ENCODE measurements around the gene ATG16L2.
"Not testable (repeated sequence)": the region's sequence is repeated elsewhere in the genome, so short reads cannot be mapped to it uniquely, and the experiment has no call there.

Gene ATG16L2

DNA sequence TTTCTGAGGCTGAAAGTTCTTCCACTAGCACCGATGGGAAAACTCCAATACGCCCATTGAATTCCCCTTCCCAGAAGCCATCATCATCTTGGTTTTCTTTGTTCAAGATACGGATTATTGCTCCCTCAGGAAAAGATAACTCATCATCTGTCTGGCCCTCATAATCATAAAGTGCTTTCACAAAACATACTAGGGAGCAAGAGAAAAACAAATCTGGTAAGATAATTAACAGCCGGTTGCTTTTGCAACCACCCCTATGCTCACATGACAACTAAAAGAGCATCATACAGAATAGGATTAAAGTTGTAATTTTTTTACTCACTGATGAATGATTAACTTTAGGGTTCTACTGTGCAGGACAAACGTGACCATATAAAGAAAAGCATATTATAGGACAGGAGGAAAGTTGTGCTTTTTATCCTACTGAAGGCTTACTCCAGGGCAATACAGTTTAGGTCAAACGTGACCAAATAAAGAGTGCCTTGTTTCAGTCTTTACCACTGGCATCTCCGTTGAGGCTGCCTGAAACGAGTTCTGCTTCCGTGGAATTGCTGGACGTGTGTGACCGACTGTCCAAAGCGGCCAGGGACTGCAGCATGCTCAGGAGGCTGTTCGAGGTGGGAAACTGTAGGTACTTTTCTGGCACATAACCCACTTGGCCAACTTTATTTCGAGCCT, 28.6 kb downstream of the ATG16L2 start:
- DNase-seq (ENCODE audit: low read depth), result no peak

DNA sequence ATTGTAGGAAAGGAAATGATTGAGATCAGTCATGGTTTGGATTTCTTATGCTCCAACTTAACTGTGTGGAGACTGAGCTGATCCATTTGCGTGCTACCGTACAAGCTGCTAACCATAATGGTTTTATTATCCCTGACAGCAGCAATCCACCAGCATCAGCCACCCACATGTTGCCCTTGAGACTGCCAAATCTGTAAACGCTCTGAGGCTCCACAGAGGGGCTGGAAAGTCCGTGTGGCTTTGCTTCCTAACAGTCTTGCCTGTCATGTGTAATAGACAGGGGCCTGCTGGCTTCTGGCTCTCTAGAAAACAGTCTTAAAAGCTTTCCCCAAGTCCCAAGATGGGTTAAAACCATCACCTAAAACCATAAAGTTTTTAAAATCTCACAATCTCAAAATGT, 30.1 kb downstream of the ATG16L2 start:
- no peak for DNase-seq (ENCODE audit: low read depth)

GRCh38 chr11:72848846-72849466, 34.7 kb downstream of the ATG16L2 start:
- DNase-seq (ENCODE audit: low read depth), result no peak

GRCh38 chr11:72850832-72851231, 36.6 kb downstream of the ATG16L2 start:
- DNase-seq (ENCODE audit: low read depth), result no peak

DNA sequence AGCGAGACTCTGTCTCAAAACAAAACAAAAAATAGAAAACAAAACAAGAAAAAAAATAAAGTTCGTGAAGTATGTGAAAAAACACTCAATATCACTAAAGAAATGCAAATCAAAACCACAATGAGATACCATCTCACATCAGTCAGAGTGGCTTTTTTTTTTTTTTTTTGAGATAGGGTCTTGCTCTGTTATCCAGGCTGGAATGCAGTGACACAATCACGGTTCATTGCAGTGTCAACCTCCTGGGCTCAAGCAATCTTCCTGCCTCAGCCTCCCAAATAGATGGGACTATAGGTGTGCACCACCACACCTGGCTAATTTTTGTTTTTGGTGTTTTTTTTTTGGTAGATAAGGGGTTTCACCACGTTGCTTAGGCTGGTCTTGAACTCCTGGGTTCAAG, 37.5 kb downstream of the ATG16L2 start:
- DNase-seq (ENCODE audit: low read depth), result no peak

DNA sequence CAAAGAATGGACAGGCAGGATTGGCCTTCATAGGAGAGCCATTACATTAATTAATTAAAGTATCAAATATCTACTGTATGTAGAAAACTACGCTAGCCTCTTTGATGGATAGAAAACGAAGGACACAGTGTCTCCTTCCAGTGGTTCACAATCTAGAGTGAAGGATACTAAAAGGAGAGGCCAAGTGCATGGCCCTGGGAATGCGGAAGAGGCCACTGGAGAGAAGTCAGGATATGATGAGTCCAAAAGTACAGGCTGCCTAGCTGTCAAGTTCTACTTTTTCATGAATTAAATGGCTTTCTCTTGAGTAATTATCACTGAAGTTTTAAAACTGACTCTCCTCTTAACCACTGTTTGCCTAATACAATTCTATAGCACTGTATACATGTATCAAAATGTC, 41.9 kb downstream of the ATG16L2 start:
- DNase-seq (ENCODE audit: low read depth), result no peak

- DNase-seq (ENCODE audit: low read depth), result no peak
Measured at GRCh38 chr11:72856551-72857345, 42.5 kb downstream of the ATG16L2 start.

- not testable (repeated sequence) for DNase-seq (ENCODE audit: low read depth)
Measured at GRCh38 chr11:72858267-72858666, 44.1 kb downstream of the ATG16L2 start.

GRCh38 chr11:72859126-72859525, 44.9 kb downstream of the ATG16L2 start:
- DNase-seq (ENCODE audit: low read depth), result no peak

DNA sequence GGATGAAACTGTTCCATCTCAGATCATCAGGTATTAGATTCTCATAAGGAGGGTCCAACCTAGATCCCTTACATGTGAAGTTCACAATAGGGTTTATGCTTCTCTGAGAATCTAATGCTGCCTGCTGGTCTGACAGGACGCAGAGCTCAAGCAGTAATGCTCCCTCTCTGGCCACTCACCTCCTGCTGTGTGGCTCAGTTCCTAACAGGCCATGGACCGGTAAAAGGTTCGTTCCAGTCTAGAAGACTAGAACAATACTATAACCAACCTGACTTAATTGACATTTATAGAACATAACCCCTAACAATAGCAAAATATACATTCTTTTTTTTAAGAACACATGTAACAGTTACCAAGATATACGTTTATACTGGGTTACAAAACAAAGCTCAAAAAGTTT, 45.8 kb downstream of the ATG16L2 start:
- DNase-seq (ENCODE audit: low read depth), result no peak

DNA sequence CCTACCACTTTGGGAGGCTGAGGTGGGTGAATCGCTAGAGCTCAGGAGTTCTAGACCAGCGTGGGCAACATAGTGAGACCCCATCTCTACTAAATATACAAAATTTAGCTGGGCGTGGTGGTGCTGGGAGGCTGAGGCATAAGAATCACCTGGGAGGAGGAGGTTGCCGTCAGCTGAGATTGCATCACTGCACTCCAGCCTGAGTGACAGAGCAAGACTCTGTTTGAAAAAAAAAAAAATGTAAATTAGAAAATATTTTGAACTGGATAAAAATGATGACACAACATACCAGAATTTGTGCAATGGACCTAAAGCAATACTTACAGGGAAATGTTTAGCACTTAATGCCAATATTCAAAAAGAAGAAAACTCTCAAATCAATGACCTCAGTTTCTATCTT, 46.4 kb downstream of the ATG16L2 start:
- DNase-seq (ENCODE audit: low read depth), result no peak

GRCh38 chr11:72863091-72863490, 48.9 kb downstream of the ATG16L2 start:
- DNase-seq (ENCODE audit: low read depth), result no peak

GRCh38 chr11:72863916-72864315, 49.7 kb downstream of the ATG16L2 start:
- no peak for DNase-seq (ENCODE audit: low read depth)

- DNase-seq (ENCODE audit: low read depth), result no peak
Measured at GRCh38 chr11:72864702-72865655, 50.8 kb downstream of the ATG16L2 start.

GRCh38 chr11:72867970-72868369, 53.8 kb downstream of the ATG16L2 start:
- DNase-seq (ENCODE audit: low read depth), result no peak

DNA sequence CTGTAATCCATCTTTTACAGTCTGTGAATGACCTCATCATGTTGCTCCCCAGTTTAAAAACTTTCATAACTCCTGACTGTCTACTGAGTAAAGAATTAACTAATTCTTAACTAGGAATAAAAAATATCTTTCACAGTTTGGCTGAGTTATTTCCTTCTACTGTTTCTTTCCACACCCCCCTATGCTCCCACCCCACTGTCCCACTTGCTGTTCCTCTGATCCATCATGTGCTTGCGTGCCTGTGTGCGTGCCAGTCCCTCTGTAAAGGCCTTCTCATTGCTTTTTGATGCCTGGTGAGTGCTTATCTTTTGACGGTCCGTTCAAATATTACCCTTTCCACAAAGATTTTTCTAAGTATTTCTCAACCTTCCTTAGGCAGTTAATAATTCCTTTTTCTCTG, 55.6 kb downstream of the ATG16L2 start:
- DNase-seq (ENCODE audit: low read depth), result no peak

DNA sequence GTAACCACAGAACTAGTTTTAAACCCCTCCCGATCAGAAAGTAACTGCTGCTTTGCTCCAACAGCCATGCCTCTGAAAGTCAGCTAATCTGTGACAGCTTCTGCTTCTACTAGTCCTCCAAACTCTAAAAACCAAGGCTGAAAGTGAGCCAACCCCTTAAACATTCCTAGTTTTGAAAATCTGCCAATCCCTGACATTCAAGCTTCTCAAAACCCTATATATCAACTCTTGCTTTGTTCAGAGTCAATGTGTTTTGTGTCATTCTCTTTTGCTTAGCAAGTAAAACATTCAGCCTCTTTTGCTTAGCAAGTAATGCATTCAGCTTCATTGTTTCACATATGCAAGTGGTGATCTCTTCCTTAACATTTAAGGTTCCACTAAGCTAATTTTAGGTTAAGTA, 56.9 kb downstream of the ATG16L2 start:
- no peak for DNase-seq (ENCODE audit: low read depth)

DNA sequence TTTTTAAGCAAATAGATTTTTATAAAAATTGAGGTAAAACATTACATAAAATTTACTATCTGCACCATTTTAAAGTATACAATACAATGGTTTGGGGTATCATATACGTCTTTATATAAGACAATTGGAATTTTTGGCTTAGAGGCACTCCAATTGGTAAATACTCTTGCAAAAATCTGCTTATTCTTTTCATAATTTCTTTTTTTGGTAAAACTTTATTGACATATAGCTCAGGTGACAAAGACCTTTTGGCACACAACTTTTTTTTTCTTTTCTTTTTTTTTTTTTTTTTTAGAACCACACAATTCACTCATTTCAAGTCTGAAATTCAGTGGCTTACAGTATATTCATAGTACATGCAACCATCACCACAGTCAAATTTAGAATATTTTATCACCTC, 57.8 kb downstream of the ATG16L2 start:
- DNase-seq (ENCODE audit: low read depth), result no peak

DNA sequence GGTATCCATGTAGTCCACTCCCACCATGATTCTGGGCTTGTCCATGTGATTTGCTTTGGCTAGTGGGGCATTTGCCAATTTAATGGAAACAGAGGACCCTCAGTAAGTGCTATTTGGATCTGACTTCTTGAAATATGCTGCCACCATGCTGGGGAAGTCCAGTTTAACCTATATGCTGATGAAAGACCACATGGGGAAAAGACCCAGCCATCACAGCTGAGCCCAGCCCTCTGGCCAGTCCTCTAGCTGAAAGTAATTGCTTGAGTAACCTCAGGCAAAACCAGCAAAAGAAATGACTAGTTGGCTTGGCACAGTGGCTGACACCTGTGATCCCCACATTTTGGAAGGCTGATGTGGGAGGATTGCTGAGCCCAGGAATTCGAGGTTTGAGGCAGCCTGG, 61.5 kb downstream of the ATG16L2 start:
- DNase-seq (ENCODE audit: low read depth), result no peak

DNA sequence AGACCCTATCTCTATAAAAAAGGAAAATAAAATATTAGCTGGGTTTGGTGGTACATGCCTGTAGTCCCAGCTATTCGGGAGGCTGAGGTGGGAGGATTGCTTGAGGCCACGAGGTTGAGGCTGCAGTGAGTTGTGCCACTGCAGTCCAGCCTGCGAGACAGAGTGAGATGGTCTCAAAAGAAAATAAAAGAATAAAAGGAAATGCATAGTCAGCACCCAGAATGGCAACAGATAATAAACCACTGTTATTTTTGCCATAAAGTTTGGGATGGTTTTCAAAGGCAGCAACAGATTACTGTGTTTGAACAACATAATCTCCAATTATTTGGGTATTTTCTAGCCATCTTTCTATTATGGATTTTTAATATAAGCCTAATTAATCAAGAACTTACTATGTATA, 61.9 kb downstream of the ATG16L2 start:
- DNase-seq (ENCODE audit: low read depth), result no peak
